Activated CD4-positive, alpha-beta T cell treated with anti-CD3 and anti-CD28 coated beads, Interleukin-2, amount 50 U/mL, for 1 hour (primary cell): ENCODE data around the gene EML1.

Experiments used
- DNase-seq: peaks from one replicate; pipeline ENCODE4 v3.0.0-alpha.2; 2020

The EML1 gene

GRCh38 chr14:99793213-99794150, at the start of gene EML1:
Gene EML1 (plus strand): TSS chr14:99793413. CDS start chr14:99793477, 64 bp downstream.
- DNase-seq, result peak; percentile 72

- no peak for DNase-seq
Observed at GRCh38 chr14:99744199-99744872, 48.9 kb upstream of the EML1 start.

DNA sequence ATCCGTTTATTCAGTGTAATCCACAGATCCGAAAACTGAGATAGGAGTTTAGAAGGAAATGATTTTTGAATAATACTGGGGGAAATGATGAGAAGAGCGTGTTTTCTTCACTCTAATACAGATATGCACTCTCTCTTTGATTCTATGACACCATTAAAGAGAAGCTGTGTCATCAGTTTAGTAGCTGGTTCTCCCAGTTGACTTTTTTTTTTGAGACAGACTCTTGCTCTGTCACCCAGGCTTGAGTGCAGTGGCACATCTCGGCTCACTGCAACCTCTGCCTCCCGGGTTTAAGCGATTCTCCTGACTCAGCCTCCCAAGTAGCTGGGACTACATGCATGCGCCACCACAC, 48.4 kb upstream of the EML1 start:
- no peak for DNase-seq

- no peak for DNase-seq
Observed at GRCh38 chr14:99745307-99745951, 47.8 kb upstream of the EML1 start.

DNA sequence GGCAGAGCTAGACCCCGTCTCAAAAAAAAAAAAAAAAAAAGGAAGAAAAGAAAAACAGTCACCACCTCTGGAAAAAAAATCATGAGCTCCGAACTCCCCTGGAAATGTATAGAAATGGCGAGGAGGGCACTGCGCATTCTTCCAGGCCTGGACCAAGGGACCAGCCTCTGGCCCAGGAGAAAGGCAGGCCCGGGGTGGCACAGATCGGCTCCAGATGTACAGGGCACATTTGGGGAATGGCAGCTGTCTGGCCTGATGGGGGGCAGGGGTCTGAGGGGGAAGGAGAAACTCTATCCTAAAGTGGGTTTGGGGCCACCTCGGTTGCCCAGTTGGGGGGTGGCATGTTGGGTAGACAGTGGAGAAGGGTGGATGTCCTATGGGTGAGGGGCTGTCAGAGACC, 46.0 kb upstream of the EML1 start:
- no peak for DNase-seq

- DNase-seq, result no peak
Observed at GRCh38 chr14:99747582-99748330, 45.5 kb upstream of the EML1 start.

GRCh38 chr14:99748529-99748928, 44.7 kb upstream of the EML1 start:
- DNase-seq, result no peak

- no peak for DNase-seq
Observed at GRCh38 chr14:99749142-99749541, 44.1 kb upstream of the EML1 start.

GRCh38 chr14:99749763-99750715, 43.2 kb upstream of the EML1 start:
- no peak for DNase-seq

DNA sequence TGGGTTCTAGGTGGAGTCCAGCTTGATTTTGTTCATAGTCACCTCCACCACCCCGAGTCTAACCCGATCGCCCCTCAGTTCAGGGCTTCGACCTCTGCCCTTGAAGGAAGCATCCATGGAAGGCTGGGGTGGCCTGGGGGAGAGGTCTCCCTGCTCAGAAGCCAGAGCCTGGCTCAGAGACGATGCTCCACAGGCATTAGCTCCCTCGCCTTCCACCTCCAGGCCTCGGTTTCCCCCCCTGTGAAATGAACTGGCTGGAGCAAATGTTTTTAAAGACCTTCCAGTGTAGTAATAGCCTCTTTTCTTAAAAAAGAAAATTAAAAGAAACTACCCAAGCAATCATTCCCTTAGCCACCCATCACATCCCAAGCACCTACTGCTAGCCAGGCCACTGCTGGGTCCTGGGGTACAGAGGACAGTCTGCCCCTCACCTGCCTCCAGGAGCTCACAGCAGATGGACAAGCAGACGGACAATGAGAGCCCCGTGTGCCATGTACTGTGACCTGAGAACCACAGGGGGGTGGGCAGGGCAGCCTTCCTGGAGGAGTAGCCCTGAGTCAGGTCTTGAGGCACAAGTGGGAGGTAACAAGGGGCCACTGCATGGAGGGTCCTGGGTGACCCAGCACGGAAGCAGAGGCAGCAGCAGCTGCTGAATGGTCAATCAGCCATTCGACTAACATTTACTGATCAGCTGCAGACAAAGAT, 42.3 kb upstream of the EML1 start:
- no peak for DNase-seq

DNA sequence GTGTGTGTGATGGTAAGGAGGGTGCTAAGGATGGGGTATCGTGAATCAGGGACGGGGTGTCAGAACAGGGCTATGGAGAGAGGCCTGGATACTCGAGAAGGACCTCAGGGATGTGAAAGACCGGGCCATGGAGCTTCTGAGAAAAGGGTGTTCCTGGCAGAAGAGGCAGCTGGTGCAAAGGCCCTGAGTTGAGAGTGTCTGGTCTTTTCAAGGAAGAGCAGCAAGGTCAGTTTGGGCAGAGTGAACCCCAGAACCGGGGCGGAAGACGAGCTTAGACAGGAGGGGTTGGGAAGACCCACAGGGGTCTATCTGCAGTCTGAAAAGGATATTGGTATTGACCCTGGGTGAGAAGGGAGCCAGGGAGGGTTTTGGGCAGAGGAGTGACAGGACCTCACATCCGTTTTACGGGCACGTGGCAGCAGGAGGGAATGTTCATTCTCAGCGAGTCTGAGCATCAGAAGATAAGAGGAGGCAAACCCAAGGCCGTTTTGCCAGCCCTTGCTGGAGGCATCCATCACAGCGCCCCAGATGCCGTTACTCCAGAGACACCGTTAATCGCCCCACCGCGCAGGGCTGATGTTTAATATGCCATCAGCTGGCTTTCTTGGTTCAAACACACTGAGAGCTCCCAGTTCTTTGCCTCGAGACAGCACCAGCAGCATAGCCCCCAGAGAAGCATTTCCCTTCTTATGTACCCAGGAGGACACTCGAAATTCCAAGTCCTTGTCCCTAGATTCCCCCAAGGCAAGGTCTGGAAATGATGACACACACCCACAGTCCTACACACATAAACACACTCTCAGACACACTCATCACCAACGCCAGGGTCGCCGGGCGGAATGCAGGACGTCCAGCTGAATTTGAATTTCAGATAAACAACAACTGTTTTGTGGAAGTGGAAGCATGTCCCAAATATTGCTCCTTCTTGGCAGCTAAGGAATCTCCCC, 41.4 kb upstream of the EML1 start:
- DNase-seq, result no peak

DNA sequence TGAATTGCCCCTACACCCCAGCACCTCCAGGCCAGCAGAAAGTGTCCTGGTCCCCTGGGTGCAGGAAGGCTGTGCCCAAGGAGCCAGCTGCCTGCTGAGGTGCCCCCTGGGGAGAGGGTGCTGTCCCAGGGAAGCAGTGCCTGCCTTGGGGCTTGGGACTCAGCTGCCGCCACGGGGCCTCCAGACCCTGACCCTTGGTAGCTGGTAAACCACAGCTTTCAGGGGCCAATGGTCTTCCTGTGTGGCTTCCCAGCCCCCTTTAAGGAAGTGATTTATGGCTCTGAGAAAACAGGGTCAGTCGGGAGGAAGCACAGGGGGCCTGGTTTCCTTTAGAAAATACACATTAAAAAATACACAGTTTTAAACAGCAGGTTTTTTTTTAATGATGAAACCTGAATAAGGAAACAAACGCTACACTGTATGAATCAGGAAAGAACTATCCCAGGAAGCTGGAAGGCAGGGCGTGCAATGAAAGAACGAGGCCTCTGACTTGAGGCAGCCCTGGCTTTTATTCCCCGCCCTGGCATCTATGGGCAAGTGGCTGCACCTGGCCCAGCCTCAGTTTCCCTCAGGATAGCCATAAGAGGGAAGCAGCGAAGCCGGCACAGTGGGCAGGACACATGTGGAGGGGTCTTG, 40.6 kb upstream of the EML1 start:
- no peak for DNase-seq

GRCh38 chr14:99753225-99754140, 39.7 kb upstream of the EML1 start:
- no peak for DNase-seq

DNA sequence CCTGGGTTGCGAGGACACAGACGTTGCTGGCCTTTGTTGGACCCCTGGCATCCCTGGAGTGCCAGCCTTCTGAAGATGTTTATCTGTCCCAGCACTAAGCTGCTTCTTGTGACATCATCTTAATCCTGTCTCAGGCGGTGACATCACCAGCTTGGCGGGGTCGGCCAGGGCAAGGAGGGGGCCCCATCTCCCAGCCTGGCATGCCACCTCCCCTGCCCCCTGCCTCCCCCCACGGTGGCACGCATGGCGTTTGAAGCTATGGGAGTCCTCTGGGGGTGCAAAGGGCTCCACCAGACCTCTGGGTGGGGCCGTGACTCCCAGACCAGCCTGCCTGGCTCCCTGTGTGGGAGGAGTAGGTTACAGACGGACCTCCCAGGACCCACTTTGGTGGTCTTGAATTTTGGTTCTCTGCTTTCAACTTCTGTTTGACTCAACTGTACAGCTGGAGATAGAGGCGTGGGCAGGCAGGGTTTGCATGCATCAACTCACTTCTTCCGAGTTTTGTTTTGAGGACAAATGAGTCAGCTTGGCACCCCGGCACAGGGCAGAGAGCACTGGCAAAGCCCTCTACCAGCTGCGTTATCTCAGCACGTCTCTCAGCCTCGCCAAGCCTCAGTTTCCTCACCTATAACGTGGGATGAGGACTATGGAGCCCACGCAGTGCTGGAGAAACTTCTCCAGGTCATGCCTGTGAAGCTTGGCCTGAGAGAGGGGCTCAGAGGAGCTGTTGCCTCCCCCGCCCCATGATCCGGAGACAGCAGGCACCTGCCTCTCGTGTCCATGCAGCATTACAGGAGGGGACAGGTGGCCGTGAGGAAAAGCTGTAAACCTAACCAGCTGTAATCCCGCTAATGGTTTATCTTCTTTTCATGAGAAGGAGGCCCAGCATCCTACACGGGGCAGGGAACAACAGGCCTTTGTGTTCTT, 38.8 kb upstream of the EML1 start:
- DNase-seq, result no peak

DNA sequence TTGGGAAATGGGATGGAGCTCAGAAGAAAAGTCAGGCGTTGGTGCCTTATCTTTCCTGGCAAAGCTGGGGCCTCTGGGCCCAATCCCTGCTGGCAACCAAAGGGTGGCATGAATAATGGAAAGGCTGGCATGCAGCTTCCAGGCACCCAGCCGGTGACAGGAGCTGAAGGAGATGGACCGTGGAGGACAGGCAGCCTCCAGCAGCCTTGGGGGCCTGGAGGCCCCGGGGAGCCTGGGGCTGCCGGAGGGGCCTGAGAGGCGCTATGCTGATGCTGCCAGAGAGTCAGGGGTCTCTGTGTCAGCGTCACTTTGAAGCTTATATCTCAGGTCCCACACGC, 38.2 kb upstream of the EML1 start:
- no peak for DNase-seq

DNA sequence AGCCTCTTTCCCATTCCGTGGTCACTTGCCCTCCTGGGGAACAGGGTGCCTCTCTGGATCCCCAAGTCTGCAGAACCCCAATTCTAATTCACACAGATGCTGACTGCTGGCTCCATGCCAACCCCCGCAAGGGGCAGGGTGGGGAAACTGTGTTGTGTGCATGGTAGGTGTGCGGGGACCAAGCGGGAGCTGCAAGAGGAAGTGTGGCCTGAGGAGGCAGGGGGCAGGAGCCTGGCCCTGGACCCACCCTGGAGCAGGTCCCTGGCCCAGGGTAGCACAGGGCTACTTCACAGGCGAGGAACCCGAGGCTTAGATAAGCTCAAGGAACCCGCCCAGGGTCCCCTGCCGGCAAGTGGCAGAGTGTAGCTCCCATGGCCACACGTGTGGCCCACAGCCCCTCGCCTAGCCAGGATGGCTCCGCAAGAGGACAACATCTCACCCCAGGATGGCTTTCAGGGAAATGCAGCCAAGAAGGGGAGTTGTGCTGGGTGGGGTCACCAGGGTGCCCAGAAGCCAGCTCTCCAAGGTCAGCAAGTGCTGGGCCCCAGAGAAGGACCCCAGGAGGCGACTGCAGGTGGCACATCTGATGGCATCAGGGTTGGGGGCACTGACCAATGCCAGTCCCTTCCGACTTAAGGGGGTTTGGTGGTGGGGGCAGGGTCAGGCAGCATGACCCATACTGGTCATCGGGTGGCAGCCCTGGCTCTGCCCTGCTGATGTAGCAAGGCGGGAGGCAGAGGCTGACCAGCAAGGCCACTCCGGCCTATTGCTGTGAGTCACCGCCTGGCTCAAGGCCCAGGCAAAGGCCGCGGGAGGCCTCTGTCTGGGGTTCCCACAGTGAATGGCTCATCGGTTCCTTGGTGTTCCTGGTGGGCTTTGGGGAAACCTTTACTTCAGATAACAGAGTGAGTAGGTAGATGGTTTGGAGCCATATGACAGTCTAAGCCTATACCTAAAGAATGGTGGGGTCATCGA, 37.3 kb upstream of the EML1 start:
- no peak for DNase-seq
